ENCODE results near the gene SCN1A. TPM values are rescaled to one million over a fixed set of nuclear protein-coding genes. Genes with fewer than 3 reads are reported as not detected.

SCN1A gene
- total RNA-seq, 2 donors from 2014 or later: 0.05 TPM; not detected in 1

DNA sequence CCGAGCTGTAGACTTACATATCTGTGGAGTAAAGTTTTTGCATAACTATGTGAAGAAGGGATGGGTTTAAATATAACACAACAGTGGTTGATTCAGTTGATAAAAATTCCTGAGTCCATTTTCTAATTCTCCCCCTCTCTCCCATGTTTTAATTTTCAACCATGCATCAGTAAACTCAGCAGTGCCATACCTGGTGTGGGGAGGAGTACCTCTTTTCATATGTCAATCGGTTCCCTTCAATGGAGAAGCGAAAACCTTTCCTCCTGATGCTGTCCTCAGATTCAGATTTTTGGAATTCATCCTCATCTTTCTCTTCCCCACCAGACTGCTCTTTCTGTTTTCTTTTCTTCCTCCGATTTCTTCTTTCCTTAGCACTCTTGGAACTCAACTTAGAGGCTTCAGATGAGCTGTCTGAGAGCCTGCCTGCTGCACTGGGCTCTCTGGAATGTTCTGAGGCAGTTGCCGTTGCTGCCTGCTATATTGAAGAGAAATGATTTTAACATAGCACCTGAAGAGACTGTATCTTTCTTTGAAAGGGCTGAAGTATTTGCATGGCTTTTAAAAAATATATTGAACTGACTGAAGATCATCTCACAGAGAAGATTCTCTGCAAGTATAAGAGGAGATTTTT is 82.9 kb downstream of the SCN1A start:
- H3K4me3 ChIP-seq: no peak overlapping the region
- no peak for DNase-seq
- no peaks in the 10 kb centered on the region for H3K4me1 ChIP-seq
- H3K27me3 ChIP-seq: no peaks in the 10 kb centered on the region
- no peaks in the 10 kb centered on the region for H3K36me3 ChIP-seq
- no peak overlapping the region for H3K9ac ChIP-seq (ENCODE audit: low read depth in 2 of 2, low read length in 2 of 2)
- intact Hi-C loops (cut with DNase I): no loop called here
- no peaks in the 10 kb centered on the region for H3K9me3 ChIP-seq
- H3K27ac ChIP-seq: no peak overlapping the region
- TF ChIP-seq, protein P1, sequence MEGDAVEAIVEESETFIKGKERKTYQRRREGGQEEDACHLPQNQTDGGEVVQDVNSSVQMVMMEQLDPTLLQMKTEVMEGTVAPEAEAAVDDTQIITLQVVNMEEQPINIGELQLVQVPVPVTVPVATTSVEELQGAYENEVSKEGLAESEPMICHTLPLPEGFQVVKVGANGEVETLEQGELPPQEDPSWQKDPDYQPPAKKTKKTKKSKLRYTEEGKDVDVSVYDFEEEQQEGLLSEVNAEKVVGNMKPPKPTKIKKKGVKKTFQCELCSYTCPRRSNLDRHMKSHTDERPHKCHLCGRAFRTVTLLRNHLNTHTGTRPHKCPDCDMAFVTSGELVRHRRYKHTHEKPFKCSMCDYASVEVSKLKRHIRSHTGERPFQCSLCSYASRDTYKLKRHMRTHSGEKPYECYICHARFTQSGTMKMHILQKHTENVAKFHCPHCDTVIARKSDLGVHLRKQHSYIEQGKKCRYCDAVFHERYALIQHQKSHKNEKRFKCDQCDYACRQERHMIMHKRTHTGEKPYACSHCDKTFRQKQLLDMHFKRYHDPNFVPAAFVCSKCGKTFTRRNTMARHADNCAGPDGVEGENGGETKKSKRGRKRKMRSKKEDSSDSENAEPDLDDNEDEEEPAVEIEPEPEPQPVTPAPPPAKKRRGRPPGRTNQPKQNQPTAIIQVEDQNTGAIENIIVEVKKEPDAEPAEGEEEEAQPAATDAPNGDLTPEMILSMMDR (IDR thresholded peaks at IDR 0.05): no peak

DNA sequence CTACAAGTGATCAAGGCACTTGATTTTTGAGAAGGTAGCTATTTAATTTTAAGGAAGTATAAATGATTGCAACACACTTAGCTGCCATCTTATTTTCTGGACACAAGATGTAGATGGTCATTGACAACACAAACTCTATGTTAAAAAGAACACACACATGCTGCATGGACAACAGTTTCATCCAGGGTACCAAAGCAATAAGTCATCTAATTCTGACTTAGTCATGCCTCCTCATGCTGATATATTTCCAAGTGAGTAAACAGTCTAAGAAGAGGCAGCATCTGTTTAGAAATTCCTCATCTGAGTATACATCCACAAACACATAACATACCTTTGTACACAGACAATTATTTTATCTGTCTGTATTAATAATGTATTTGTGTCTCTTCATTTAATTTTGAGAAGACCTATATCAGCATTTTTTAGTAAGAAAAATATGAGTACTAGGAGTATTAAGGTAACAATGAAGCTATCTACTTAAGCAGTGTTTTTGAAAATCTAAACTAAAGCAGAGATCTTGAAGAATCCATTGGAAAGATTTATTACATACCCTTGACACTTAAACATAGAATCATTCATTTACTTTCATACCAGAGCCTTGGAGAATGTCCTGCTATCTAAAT is 84.9 kb downstream of the SCN1A start:
- Histone ChIP-seq H3K36me3 (no peaks in the 10 kb centered on the region), H3K9ac (ENCODE audit: low read depth in 2 of 2, low read length in 2 of 2) (no peak overlapping the region), H3K27me3 (no peaks in the 10 kb centered on the region), H3K4me1 (no peaks in the 10 kb centered on the region), H3K4me3 (no peak overlapping the region), H3K9me3 (no peaks in the 10 kb centered on the region), H3K27ac (no peak overlapping the region)
- intact Hi-C loops (cut with DNase I): no loop called here
- TF ChIP-seq, protein P1 (IDR thresholded peaks at IDR 0.05): no peak
- DNase-seq: no peak

DNA sequence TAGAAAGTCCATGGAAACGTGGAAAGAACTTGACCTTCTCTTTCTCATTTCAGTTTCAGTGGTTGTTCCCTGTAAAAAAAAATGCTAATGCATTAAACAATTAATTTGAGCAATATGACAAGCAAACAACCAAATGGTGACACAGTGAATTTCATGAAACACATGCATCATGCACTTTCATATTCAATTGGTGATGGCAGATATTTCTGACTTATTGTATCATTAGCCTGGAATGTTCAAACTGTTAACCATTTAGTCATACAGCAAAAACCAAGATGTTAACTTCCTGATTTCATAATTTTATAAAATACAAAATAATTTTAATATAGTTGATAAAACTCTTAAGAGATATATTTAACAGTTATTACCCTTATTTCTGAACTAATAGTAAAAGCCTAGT is 85.5 kb downstream of the SCN1A start:
- Histone ChIP-seq H3K27ac (no peak overlapping the region), H3K4me1 (no peaks in the 10 kb centered on the region), H3K36me3 (no peaks in the 10 kb centered on the region), H3K9ac (ENCODE audit: low read depth in 2 of 2, low read length in 2 of 2) (no peak overlapping the region), H3K27me3 (no peaks in the 10 kb centered on the region), H3K4me3 (no peak overlapping the region), H3K9me3 (no peaks in the 10 kb centered on the region)
- TF ChIP-seq, protein P1 (IDR thresholded peaks at IDR 0.05): no peak
- DNase-seq: no peak
- intact Hi-C loops (cut with DNase I): no loop called here

DNA sequence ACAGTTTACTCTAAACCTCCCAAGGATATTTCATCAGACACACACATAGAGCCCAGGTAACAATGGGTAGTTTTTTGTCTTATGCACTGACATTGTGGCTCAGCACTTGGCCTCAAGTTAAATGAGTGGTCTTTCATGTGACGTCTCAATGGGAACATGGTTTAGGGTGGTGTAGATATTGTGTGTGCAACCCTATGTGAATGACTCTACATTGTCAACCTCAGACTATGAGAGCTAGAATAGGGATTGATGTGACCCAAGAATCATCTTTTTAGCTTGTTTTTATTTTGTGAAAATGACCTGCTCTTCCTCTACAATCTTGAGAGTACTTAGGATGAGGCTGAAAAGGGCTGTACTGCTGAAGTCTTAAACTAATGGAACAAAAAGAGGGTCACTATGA is 86.2 kb downstream of the SCN1A start:
- Histone ChIP-seq H3K27ac (no peak overlapping the region), H3K36me3 (no peaks in the 10 kb centered on the region), H3K27me3 (no peaks in the 10 kb centered on the region), H3K9ac (ENCODE audit: low read depth in 2 of 2, low read length in 2 of 2) (no peak overlapping the region), H3K4me3 (no peak overlapping the region), H3K4me1 (no peaks in the 10 kb centered on the region), H3K9me3 (no peaks in the 10 kb centered on the region)
- TF ChIP-seq, protein P1 (IDR thresholded peaks at IDR 0.05): no peak
- intact Hi-C loops (cut with DNase I): no loop called here
- no peak for DNase-seq

DNA sequence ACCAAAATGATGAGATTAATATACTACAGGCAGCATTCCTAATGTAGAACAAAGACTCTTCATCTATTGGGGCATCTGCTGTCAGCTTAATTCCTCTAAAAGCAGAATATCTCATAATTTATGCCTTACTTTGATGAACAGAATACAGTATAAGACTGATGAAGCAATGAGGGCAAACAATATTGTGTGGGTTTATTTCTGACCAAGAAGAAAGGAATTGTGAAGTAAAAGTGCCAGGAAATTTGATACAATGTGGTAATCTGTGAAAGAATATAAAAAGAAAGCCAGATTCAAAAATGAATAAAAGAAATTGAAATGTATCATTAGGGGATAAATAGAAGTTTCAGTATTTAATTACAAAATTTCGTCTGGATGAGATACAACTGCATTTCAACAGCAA is 95.5 kb downstream of the SCN1A start:
- Histone ChIP-seq H3K4me3 (no peak overlapping the region), H3K9me3 (no peaks in the 10 kb centered on the region), H3K36me3 (no peaks in the 10 kb centered on the region), H3K4me1 (no peaks in the 10 kb centered on the region), H3K9ac (ENCODE audit: low read depth in 2 of 2, low read length in 2 of 2) (no peak overlapping the region), H3K27me3 (no peaks in the 10 kb centered on the region), H3K27ac (no peak overlapping the region)
- TF ChIP-seq, protein P1 (IDR thresholded peaks at IDR 0.05): no peak
- no peak for DNase-seq
- intact Hi-C loops (cut with DNase I): no loop called here

Measured in colonic mucosa (tissue), 4 donors.